Bronchial epithelial cell (primary cell): ENCODE measurements around the gene ZNF768. TPM values are rescaled to one million over a fixed set of nuclear protein-coding genes. Genes with fewer than 3 reads are reported as not detected.

Experiments
- DNase-seq: peaks from one replicate; pipeline ENCODE4 v3.0.0-alpha.2; 2010; ENCODE audit warnings: low read depth
- FAIRE-seq: peaks from 2 replicates; lab custom pipeline; 2011; peaks lifted over from hg19 to GRCh38; lab: Jason Lieb, UNC
- H3K27me3 ChIP-seq: 2 replicates; pipeline ENCODE4 v1.5.1; 2011; ENCODE audit warnings: low read length; ENCODE audit not compliant: control insufficient read depth, insufficient read depth
- H3K36me3 ChIP-seq: 2 replicates; pipeline ENCODE4 v1.5.1; 2011; ENCODE audit warnings: low read length; ENCODE audit not compliant: control insufficient read depth, insufficient read depth
- H3K4me3 ChIP-seq: 2 replicates; pipeline ENCODE4 v1.5.1; 2011; ENCODE audit warnings: mild to moderate bottlenecking, low read depth, low read length, control low read depth
- CTCF ChIP-seq: IDR thresholded peaks from 2 replicates; pipeline ENCODE4 v1.5.1; 2011; ENCODE audit warnings: mild to moderate bottlenecking, moderate library complexity, low read length, control low read depth, inconsistent platforms; ENCODE audit not compliant: insufficient read depth, severe bottlenecking
- total RNA-seq: library from RNA; depleted of rRNA; stranded (reverse); fragments of >200 nt; gene quantifications from 2 replicates; pipeline ENCODE4 v1.2.1, GENCODE V29; 2014

Gene ZNF768
- total RNA-seq, 1 donor from 2014 or later: 19.7 TPM

- Histone ChIP-seq H3K36me3 (peaks cover 3% of the 10 kb centered on the region), H3K27me3 (no peaks in the 10 kb centered on the region), H3K4me3 (no peak overlapping the region)
- FAIRE-seq: no peak
- no peak for DNase-seq
- no peak for TF ChIP-seq CTCF
These were observed 4.9 kb downstream of the ZNF768 start for GRCh38 chr16:30521476-30521872.

- no peak for DNase-seq
- H3K27me3 ChIP-seq: no peaks in the 10 kb centered on the region
- no peak for TF ChIP-seq CTCF
- H3K4me3 ChIP-seq: no peak overlapping the region
- no peak for FAIRE-seq
- H3K36me3 ChIP-seq: no peaks in the 10 kb centered on the region
These were observed 7.0 kb downstream of the ZNF768 start for GRCh38 chr16:30519120-30520049.

- H3K36me3 ChIP-seq: no peaks in the 10 kb centered on the region
- DNase-seq (no peak), FAIRE-seq (no peak)
- no peak for TF ChIP-seq CTCF
- no peak overlapping the region for H3K4me3 ChIP-seq
- H3K27me3 ChIP-seq: no peaks in the 10 kb centered on the region
These were observed 7.8 kb downstream of the ZNF768 start for GRCh38 chr16:30518552-30518951.

- no peak for DNase-seq
- Histone ChIP-seq H3K36me3 (no peaks in the 10 kb centered on the region), H3K4me3 (no peak overlapping the region), H3K27me3 (no peaks in the 10 kb centered on the region)
- FAIRE-seq: no peak
- TF ChIP-seq CTCF: no peak
These were observed 11.1 kb downstream of the ZNF768 start for GRCh38 chr16:30515275-30515674.

- H3K36me3 ChIP-seq: no peaks in the 10 kb centered on the region
- H3K27me3 ChIP-seq: no peaks in the 10 kb centered on the region
- no peak for TF ChIP-seq CTCF
- H3K4me3 ChIP-seq: no peak overlapping the region
- DNase-seq (no peak), FAIRE-seq (no peak)
These were observed 14.9 kb downstream of the ZNF768 start for GRCh38 chr16:30511509-30511908.
